ENCODE measurements around the gene ZXDC.

ZXDC gene

DNA sequence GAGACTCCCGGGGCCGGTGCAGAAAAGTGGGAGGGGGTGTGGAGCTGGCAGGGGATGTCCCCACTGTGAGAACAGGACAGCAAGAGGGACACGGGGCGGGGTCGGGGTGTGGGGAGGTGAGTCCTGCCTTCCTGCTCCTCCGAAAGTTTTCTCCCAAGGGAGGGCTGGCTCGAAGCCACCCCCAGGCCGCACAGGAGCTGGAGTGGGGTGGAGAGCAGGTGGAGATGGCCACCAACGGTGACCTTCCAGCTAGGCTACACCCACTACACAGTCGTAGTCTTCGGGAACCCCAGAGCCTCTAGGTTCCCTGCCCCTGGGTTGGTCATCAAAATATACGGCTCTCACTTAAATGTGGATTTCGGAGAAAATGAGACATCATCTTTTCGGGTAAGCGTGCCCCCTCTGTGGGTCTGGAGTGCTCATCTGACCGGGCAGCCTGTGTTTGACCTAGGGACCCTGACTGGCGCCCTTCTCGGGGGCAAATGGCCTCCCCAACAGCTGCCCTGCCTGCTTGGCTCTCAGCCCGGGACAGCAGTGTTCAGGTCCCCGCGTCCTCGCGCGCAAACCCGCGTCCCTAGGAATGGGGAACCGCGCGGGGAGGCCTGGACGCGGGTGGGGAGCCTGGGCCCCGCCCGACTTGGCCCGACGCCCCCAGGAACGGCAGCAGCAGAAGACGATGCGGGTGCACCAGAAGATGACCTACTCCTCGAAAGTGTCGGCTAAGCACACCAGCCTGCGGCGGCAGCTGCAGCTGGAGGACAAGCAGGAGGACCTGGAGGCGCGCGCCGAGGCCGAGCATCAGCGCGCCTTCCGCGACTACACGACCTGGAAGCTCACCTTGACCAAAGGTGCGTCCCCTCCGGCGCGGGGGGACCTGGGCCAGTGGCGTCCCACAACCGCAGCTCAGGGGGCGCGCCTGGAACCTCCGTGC lies 59.8 kb downstream of the ZXDC start:
- FAIRE-seq (no peak), DNase-seq (ENCODE audit: insufficient read length, low spot score) (no peak)

GRCh38 chr3:126414961-126415660 lies 60.6 kb downstream of the ZXDC start:
- FAIRE-seq: no peak
- DNase-seq (ENCODE audit: insufficient read length, low spot score): no peak
- TF ChIP-seq POLR2A (IDR thresholded peaks at IDR 0.05; ENCODE audit: low read depth, low read length): no peak

More for the DNA sequence above, 59.8 kb downstream of the ZXDC start:
- TF ChIP-seq POLR2A (IDR thresholded peaks at IDR 0.05; ENCODE audit: low read depth, low read length): no peak

GRCh38 chr3:126414406-126414805 lies 61.3 kb downstream of the ZXDC start:
- no peak for FAIRE-seq
- DNase-seq (ENCODE audit: insufficient read length, low spot score): no peak
- no peak for TF ChIP-seq POLR2A (IDR thresholded peaks at IDR 0.05; ENCODE audit: low read depth, low read length)

- DNase-seq (ENCODE audit: insufficient read length, low spot score): no peak
- no peak for TF ChIP-seq POLR2A (IDR thresholded peaks at IDR 0.05; ENCODE audit: low read depth, low read length)
- FAIRE-seq: no peak
Measured at GRCh38 chr3:126413693-126414080, 62.0 kb downstream of the ZXDC start.

DNA sequence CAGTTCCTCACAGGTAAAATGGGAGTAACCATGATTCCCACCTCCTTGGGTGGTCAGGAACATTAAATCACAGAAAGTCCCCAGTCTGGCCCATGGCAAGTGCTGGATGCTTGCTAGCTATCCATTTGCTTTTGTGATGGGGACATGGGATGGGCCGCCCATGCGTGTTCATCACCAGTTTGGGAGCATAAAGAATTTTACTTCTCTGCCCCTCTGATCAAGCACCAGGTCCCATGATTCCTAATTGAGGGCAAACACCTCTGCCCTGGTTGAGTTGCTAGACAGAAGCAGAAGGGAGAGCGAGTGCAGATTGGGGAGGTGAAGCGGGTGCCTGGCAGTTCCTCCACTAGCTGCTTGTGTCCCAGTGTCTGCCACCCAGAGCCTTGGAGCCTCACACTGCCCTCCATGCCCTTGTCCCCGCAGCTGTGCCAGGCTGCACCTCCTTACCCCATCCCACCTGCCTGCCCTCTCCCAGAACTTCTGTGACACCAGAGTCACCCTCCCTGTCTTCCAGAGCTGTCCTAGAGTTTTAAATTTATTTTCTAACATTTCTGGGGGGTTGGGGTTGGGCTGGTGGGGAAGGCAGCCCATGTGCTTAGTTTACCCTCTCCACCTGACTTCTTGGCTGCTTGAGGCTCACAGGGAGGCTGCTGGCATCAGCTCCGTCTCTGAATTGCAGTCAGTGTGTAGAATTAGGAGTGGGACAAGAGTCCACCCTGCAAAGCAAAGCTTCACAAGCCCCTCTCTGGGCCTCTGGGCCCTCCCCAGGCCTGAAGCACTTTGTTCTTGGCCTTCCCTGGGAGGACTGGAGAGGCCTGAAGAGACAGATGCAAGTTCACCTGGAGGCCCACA lies 62.6 kb downstream of the ZXDC start:
- DNase-seq (ENCODE audit: insufficient read length, low spot score) (no peak), FAIRE-seq (no peak)
- TF ChIP-seq POLR2A (IDR thresholded peaks at IDR 0.05; ENCODE audit: low read depth, low read length): no peak

- no peak for TF ChIP-seq POLR2A (IDR thresholded peaks at IDR 0.05; ENCODE audit: low read depth, low read length)
- FAIRE-seq (no peak), DNase-seq (ENCODE audit: insufficient read length, low spot score) (no peak)
Measured at GRCh38 chr3:126408099-126408498, 67.6 kb downstream of the ZXDC start.

DNA sequence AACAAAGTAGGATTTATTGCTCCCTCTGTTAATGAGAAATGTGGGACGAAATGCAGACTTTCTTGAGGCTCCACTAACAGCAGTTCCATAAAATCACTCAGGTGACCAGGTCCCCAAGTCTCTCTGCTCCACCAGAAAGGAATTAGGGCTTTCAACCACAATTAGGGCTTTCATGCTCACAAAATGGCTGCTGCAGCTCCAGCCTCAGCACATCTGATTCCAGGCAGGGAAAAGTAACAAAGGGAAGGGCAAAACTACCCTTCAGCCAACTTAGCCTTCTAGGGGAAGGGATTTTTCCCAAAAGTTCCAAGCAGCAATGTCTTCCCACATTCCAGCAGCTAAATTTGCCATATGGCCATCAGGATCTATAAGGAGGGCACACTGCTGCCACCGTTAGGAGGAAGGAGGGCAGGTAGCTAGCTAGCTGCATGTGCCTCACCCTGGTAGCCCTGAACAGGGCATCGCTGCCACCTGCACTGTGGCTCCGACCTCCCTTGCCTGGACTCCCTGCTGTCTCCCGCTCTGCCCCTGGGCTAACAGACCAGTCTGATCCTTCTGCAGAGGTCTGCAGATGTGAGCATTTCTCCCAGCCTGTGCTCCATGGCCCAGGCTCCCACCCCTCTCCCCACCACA lies 68.2 kb downstream of the ZXDC start:
- no peak for TF ChIP-seq POLR2A (IDR thresholded peaks at IDR 0.05; ENCODE audit: low read depth, low read length)
- DNase-seq (ENCODE audit: insufficient read length, low spot score) (no peak), FAIRE-seq (no peak)

DNA sequence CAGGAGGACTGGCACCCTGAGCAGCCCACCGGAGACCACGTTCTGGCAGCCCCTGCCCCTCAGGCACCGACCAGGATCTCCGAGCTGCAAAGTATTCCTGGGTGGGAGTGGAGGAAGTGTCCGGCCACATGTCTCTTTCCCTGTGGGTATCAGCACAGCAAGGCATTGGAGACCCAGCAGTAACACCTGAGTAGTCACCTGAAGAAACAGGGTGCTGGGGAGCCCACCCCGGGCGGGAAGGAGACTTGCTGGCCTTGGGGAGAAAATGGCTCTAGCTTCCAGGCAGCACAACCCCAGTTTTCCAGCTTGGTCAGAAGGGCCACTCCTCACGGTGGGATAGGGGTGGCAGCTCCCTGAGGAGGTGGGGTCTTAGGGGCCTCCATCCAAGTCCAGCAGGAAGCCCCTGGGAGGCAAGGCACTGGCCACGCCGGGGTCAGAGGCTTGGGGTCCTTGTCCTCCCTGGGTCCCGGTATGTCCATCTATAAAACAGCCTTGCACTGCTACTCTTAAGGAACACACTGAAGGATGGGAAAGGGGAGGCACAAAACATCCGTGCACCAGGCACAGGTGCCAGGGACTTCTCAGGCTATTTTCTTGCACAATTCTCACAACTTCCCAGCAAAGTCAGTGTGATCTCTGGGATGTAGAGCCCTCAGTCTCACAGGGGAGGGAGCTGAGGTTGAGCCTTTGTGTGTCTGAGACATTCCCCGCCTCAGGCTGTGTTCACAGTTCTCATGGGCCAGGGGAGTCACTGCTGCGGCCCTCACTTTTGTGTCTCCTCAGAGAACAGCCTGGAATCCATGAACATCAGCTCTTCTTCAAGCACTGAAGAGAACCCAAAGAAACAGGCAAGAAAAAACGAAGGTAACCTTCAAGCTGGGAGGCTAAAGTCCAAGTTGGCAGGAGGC lies 69.0 kb downstream of the ZXDC start:
- no peak for FAIRE-seq
- DNase-seq (ENCODE audit: insufficient read length, low spot score): no peak
- no peak for TF ChIP-seq POLR2A (IDR thresholded peaks at IDR 0.05; ENCODE audit: low read depth, low read length)

DNA sequence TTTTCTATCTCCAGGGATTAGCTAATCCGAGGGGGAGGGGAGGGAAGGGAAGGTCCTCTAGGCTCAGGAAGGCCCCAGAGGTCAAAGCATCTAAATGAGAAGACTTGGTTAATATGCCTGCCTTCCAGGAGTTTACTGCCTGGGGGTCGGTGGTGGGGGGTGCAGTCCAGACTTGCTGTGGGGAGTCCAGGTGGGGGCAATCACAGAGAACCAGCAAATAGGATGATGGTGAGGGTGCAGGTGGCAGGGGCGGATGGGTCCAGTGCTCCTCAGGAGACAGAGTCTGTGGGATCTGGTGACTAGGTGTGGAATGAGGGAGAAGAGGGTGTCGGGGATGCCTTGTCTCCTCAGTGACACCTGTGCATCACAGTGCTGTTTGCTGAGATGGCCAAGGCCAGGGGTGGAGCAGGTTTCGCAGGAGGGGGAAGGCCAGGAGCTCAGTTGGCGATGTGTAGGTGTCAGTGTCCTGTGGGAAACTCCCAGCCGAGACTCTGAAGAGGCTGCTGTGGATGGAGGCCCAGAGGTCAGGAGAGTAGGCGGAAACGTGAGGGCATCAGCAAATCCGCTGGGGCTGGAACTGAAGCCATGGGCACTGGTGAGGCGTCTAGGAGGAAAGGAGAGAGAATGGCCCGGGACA lies 72.9 kb downstream of the ZXDC start:
- no peak for TF ChIP-seq POLR2A (IDR thresholded peaks at IDR 0.05; ENCODE audit: low read depth, low read length)

GRCh38 chr3:126402178-126402577 lies 73.5 kb downstream of the ZXDC start:
- DNase-seq (ENCODE audit: insufficient read length, low spot score) (no peak), FAIRE-seq (no peak)
- TF ChIP-seq POLR2A (IDR thresholded peaks at IDR 0.05; ENCODE audit: low read depth, low read length): no peak

More for the DNA sequence above, 72.9 kb downstream of the ZXDC start:
- FAIRE-seq (no peak), DNase-seq (ENCODE audit: insufficient read length, low spot score) (no peak)

- TF ChIP-seq POLR2A (IDR thresholded peaks at IDR 0.05; ENCODE audit: low read depth, low read length): no peak
- FAIRE-seq: no peak
Measured at GRCh38 chr3:126401611-126402160, 74.0 kb downstream of the ZXDC start.

DNA sequence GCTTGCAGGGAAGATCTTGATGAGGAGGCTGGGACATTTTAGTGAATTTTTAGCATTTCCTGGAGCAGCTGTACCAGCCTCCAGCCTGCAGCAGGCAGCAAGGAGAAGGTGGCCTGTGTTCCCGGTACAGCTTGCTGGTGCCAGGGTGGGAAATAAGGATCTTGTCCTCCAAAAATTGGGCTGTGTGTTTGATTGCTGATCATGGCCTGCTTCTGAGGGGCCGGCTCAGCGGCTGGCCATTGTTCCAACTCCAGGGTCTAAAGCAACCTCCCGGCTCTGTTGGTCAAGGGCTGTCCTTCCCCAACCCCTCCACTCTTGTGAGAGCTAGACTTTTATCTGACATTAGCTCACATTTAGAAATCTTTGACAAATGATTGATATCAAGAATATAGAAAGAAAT lies 75.9 kb downstream of the ZXDC start:
- TF ChIP-seq POLR2A (IDR thresholded peaks at IDR 0.05; ENCODE audit: low read depth, low read length): no peak
- FAIRE-seq (no peak), DNase-seq (ENCODE audit: insufficient read length, low spot score) (no peak)

More at GRCh38 chr3:126401611-126402160, 74.0 kb downstream of the ZXDC start:
- no peak for DNase-seq (ENCODE audit: insufficient read length, low spot score)

Data from H54 (cell line).